GM12878 (cell line): Measurements from ENCODE around the gene RNASE12. TPM values are rescaled to one million over a fixed set of nuclear protein-coding genes. Genes with fewer than 3 reads are reported as not detected.

Experiments used
- BCL3 ChIP-seq: IDR thresholded peaks from 2 replicates; pipeline ENCODE4 v1.6.1; 2011; ENCODE audit warnings: borderline replicate concordance, low read depth, mild to moderate bottlenecking, moderate library complexity, low read length; ENCODE audit not compliant: insufficient read depth, poor library complexity, severe bottlenecking
- CBX3 ChIP-seq: fragments of 200-600 bp; sonication (generic); IDR thresholded peaks from 2 replicates; pipeline ENCODE4 v1.6.1; 2016; ENCODE audit warnings: low read depth, borderline replicate concordance
- CTCF ChIP-seq, 3 experiments: IDR thresholded peaks in 2 of 3; conservative IDR thresholded peaks in 1 of 3; 2 replicates each; pipeline ENCODE4 v1.5.1; 2011; ENCODE audit warnings: low read depth in 3 of 3, low read length in 3 of 3, mild to moderate bottlenecking in 3 of 3, control low read depth in 2 of 3, moderate library complexity in 2 of 3, inconsistent platforms in 1 of 3, mixed read lengths in 1 of 3; ENCODE audit not compliant: control insufficient read depth in 2 of 3, insufficient read depth in 1 of 3; ENCODE audit errors: extremely low read depth in 1 of 3
- CUX1 ChIP-seq: IDR thresholded peaks from 2 replicates; pipeline ENCODE4 v1.6.1; 2012; ENCODE audit warnings: improper control_type of control experiment, low read depth, low read length; ENCODE audit not compliant: insufficient replicate concordance
- IRF3 ChIP-seq: fragments of 450-650 bp; IDR thresholded peaks from 2 replicates; pipeline ENCODE4 v1.6.1; 2014; ENCODE audit warnings: mild to moderate bottlenecking
- PRDM15 ChIP-seq: fragments of 450-650 bp; formaldehyde crosslinking; IDR thresholded peaks from 2 replicates; pipeline ENCODE4 v1.4.0; 2020; ENCODE audit warnings: mild to moderate bottlenecking, moderate library complexity
- SUZ12 ChIP-seq: fragments of 200-600 bp; sonication (generic); IDR thresholded peaks from one replicate; pipeline ENCODE4 v1.6.1; 2018; ENCODE audit warnings: antibody characterized with exemption, mild to moderate bottlenecking; ENCODE audit not compliant: unreplicated experiment
- ZBTB11 ChIP-seq: fragments of 450-650 bp; formaldehyde crosslinking; IDR thresholded peaks from 2 replicates; pipeline ENCODE4 v1.5.0; 2022; ENCODE audit warnings: mild to moderate bottlenecking, missing genetic modification characterization
- polyA plus RNA-seq, 11 experiments: library from polyadenylated mRNA; depleted of rRNA in 4 of 11; unstranded in 6 of 11; stranded (reverse) in 5 of 11; fragments of >200 nt; fragmentation: Nextera tagmentation in 4 of 11; fragmentation: Illumina TruSeq in 1 of 11; extraction: Ambion mirVana in 4 of 11; extraction: Trizol in 1 of 11; gene quantifications; 1 replicate in 1 of 11; 2 replicates in 10 of 11; pipeline versions ENCODE4 v1.2.1 to v1.2.3, GENCODE V29; 2011 to 2016; ENCODE audit warnings: inconsistent platforms in 2 of 11, missing spikeins in 2 of 11, low read depth in 1 of 11
- total RNA-seq, 4 experiments: library from RNA; depleted of rRNA in 3 of 4; stranded (reverse); fragments of >200 nt in 3 of 4; fragmentation: Illumina TruSeq in 1 of 4; extraction: Trizol in 1 of 4; gene quantifications; 2 replicates each; pipeline versions ENCODE4 v1.2.1 to v1.2.3, GENCODE V29; 2013 to 2021

The RNASE12 gene
- total and polyA plus RNA-seq, 10 of the 15 experiments (the other 5 are each of a cell fraction or from before 2014, with no cell fraction given): not detected

GRCh38 chr14:20613094-20614037, 22.2 kb upstream of the RNASE12 start (continued):
- TF ChIP-seq PRDM15 (no peak), CBX3 (no peak), ZBTB11 (no peak), CUX1 (no peak), IRF3 (peak; percentile 31; the same call in 1 of the 2 replicates), SUZ12 (no peak), CTCF (IDR thresholded peaks at IDR 0.05 in 2 of 3, conservative IDR thresholded peaks at IDR 0.05 in 1 of 3; ENCODE audit: control insufficient read depth in 2 of 3, extremely low read depth in 1 of 3, insufficient read depth in 1 of 3, low read depth in 3 of 3, low read length in 3 of 3) (peak; percentile 49 to 62 (median 56); a peak in 5 of 6 replicates), BCL3 (no peak)
